Skeletal muscle tissue (tissue), 4 donors: ENCODE results near the gene CHMP5. TPM values are rescaled to one million over a fixed set of nuclear protein-coding genes. Genes with fewer than 3 reads are reported as not detected.

Experiments used
- H3K27ac ChIP-seq: one replicate; pipeline ENCODE4 v1.7.0; 2013; ENCODE audit warnings: mild to moderate bottlenecking, low read depth, low read length, inconsistent platforms
- H3K27me3 ChIP-seq, 3 donors: one replicate each; pipeline ENCODE4 v1.7.0; 2013; ENCODE audit warnings: low read length in 3 of 3; ENCODE audit not compliant: control insufficient read depth in 3 of 3, insufficient read depth in 3 of 3
- H3K36me3 ChIP-seq, 3 donors: one replicate each; pipeline ENCODE4 v1.7.0; 2013; ENCODE audit warnings: low read length in 3 of 3; ENCODE audit not compliant: control insufficient read depth in 3 of 3, insufficient read depth in 3 of 3
- H3K4me1 ChIP-seq, 3 donors: one replicate each; pipeline ENCODE4 v1.7.0; 2013; ENCODE audit warnings: low read length in 3 of 3, mild to moderate bottlenecking in 3 of 3; ENCODE audit not compliant: control insufficient read depth in 3 of 3, insufficient read depth in 3 of 3
- H3K4me3 ChIP-seq, 3 donors: one replicate each; pipeline ENCODE4 v1.7.0; 2013; ENCODE audit warnings: low read length in 3 of 3
- H3K9ac ChIP-seq, 3 donors: one replicate each; pipeline ENCODE4 v1.7.0; 2013; ENCODE audit warnings: low read length in 3 of 3, mild to moderate bottlenecking in 3 of 3, moderate library complexity in 2 of 3, low read depth in 1 of 3
- H3K9me3 ChIP-seq, 3 donors: one replicate each; pipeline ENCODE4 v1.7.0; 2013; ENCODE audit warnings: low read length in 3 of 3; ENCODE audit not compliant: control insufficient read depth in 3 of 3
- total RNA-seq: library from RNA; depleted of rRNA; stranded (reverse); fragments of >200 nt; gene quantifications from one replicate; pipeline ENCODE4 v1.2.3, GENCODE V29; 2014
- donor health status: Osteomylitis.

The CHMP5 gene
- total RNA-seq, 1 donor from 2014 or later, result 52.7 TPM

DNA sequence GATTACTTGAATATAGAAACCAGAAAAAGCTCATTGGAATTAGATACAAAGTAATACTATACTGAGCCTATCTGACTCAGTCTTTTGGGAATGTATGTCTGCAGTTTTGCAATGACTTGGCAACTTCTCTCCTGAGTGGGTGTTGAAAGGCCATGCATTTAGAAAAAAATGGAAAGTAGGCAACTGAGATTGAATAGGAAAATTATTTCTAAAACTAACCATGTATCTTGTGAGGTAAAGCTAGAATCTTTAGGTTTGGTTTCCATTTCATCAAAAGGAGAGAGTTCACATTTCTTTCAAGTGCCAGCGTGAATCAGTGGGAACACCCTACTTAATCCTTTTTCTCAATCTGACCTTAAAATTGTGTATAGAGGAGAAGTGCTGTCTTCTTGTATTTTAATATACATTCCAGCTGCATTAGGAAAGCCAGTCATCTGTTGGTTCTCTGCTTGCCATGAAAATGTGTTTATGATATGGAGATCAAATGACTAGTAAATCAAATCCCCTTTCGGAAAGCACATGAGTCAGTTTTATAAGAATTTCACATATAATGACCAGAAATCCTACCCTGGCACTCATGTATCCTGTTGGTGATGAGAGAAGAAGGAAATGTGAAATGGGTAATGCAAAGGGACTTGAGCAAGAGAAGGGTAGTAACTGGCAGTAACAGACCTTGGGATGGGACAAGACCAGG is 55.9 kb downstream of the CHMP5 start:
- Histone ChIP-seq H3K9ac (no peak overlapping the region), H3K4me3 (no peak overlapping the region), H3K27ac (peak overlapping the region; percentile 77), H3K9me3 (no peaks in the 10 kb centered on the region), H3K36me3 (peaks cover 25 to 64% (median 49%) of the 10 kb centered on the region in 3 donors), H3K4me1 (peaks cover 0 to 23% (median 19%) of the 10 kb centered on the region in 3 donors), H3K27me3 (no peaks in the 10 kb centered on the region)

GRCh38 chr9:33329117-33329563 is 64.3 kb downstream of the CHMP5 start:
- Histone ChIP-seq H3K27me3 (no peaks in the 10 kb centered on the region), H3K4me3 (no peak overlapping the region), H3K4me1 (peaks cover 10 to 14% (median 13%) of the 10 kb centered on the region in 3 donors), H3K9me3 (no peaks in the 10 kb centered on the region), H3K27ac (peak overlapping the region; percentile 64), H3K36me3 (peaks cover 10 to 33% (median 32%) of the 10 kb centered on the region in 3 donors), H3K9ac (no peak overlapping the region)

- Histone ChIP-seq H3K36me3 (peaks cover 10 to 35% (median 30%) of the 10 kb centered on the region in 3 donors), H3K4me1 (peaks cover 10 to 14% (median 13%) of the 10 kb centered on the region in 3 donors), H3K4me3 (no peak overlapping the region), H3K9ac (no peak overlapping the region), H3K27ac (peak overlapping the region; percentile 23), H3K9me3 (no peaks in the 10 kb centered on the region), H3K27me3 (no peaks in the 10 kb centered on the region)
These were observed 65.1 kb downstream of the CHMP5 start for GRCh38 chr9:33329979-33330378.

DNA sequence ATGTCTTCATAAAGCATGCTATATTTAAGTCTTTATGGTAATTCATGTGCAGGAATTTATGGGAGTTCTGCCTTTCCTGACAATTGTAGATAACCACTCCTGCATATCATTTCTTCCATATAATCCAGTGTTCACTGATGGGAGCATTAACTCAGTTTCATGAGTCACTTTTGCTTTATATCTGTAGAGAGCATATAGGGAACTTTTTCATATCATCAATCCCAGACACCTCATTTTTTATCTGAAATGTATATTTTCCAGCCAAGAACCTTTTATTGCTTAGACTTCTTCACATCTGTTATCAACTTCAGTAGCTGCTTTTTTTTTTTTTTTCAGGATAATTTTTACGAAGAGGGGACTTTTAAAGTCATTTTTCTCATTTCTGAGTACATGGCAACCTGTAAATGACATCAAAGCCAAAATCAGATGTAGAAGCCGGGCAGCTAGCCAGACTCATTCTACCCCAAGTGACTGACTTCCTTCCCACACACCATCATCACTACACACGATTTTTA is 66.6 kb downstream of the CHMP5 start:
- H3K27ac ChIP-seq, result no peak overlapping the region
- H3K27me3 ChIP-seq, result no peaks in the 10 kb centered on the region
- peaks cover 10 to 33% (median 25%) of the 10 kb centered on the region in 3 donors for H3K36me3 ChIP-seq
- peaks cover 10 to 14% (median 13%) of the 10 kb centered on the region in 3 donors for H3K4me1 ChIP-seq
- no peaks in the 10 kb centered on the region for H3K9me3 ChIP-seq
- H3K4me3 ChIP-seq, result no peak overlapping the region
- H3K9ac ChIP-seq, result no peak overlapping the region

Other genes with a start within 250 kb of the CHMP5 start
- gene DNAJA1, start 239.8 kb upstream of the CHMP5 start, total RNA-seq, result 54.3 TPM
- 30.3 TPM for gene SMU1, start 188.4 kb upstream of the CHMP5 start, total RNA-seq
- gene B4GALT1, start 97.7 kb upstream of the CHMP5 start, total RNA-seq, result 14.1 TPM
- gene SPINK4, start 24.9 kb upstream of the CHMP5 start, total RNA-seq, result not detected
- 40.2 TPM for gene BAG1, start 341 bp upstream of the CHMP5 start, total RNA-seq
- gene NFX1, start 25.5 kb downstream of the CHMP5 start, total RNA-seq, result 15.1 TPM
- 6.3 TPM for gene AQP7, start 137.5 kb downstream of the CHMP5 start, total RNA-seq
- gene AQP3, start 182.5 kb downstream of the CHMP5 start, total RNA-seq, result 6.8 TPM
- gene NOL6, start 208.9 kb downstream of the CHMP5 start, total RNA-seq, result 14.6 TPM